CD4-positive, alpha-beta T cell (primary cell): Measurements from ENCODE around the gene TCF3. TPM values are rescaled to one million over a fixed set of nuclear protein-coding genes. Genes with fewer than 3 reads are reported as not detected.

Source experiments
- ATAC-seq: fragments of 200-7000 bp; cut with Tn5 transposase; one replicate; pipeline ENCODE4 v1.10.0; 2022; ENCODE audit warnings: mild to moderate bottlenecking; ENCODE audit not compliant: poor library complexity
- CTCF ChIA-PET: fragments of 350-600 bp; sonication (Branson Sonifier 250); formaldehyde crosslinking; loops from one replicate; lab custom pipeline; 2021; ENCODE audit warnings: antibody characterized with exemption, inconsistent platforms; lab: Charles Lee
- POLR2A ChIA-PET: fragments of 350-600 bp; sonication (Branson Sonifier 250); formaldehyde crosslinking; loops from one replicate; lab custom pipeline; 2021; ENCODE audit warnings: antibody characterized with exemption, inconsistent platforms; lab: Charles Lee
- DNase-seq, 14 experiments: peaks; one replicate each; pipeline ENCODE4 v3.0.0-alpha.2; 2013 to 2020; ENCODE audit warnings: mixed read lengths in 2 of 14
- H3K27ac ChIP-seq, 2 donors: one replicate each; pipeline versions ENCODE4 v1.5.1 to v1.7.0; 2013; ENCODE audit warnings: low read length in 2 of 2, low read depth in 1 of 2, mild to moderate bottlenecking in 1 of 2
- H3K27me3 ChIP-seq, 2 experiments: 1 replicate in 1 of 2; 2 replicates in 1 of 2; pipeline versions ENCODE4 v1.6.1 to v1.7.0; 2013; ENCODE audit warnings: low read length in 2 of 2, control low read depth in 1 of 2, mild to moderate bottlenecking in 1 of 2, moderate library complexity in 1 of 2; ENCODE audit not compliant: insufficient read depth in 2 of 2, control insufficient read depth in 1 of 2
- H3K36me3 ChIP-seq: one replicate; pipeline ENCODE4 v1.6.1; 2013; ENCODE audit warnings: low read length, control low read depth; ENCODE audit not compliant: insufficient read depth
- H3K4me1 ChIP-seq: one replicate; pipeline ENCODE4 v1.6.1; 2013; ENCODE audit warnings: low read length, control low read depth; ENCODE audit not compliant: insufficient read depth
- H3K4me3 ChIP-seq: one replicate; pipeline ENCODE4 v1.5.1; 2013; ENCODE audit warnings: mild to moderate bottlenecking, low read length, moderate library complexity
- H3K9me3 ChIP-seq, 2 experiments: 1 replicate in 1 of 2; 2 replicates in 1 of 2; pipeline versions ENCODE4 v1.6.1 to v1.7.0; 2013; ENCODE audit warnings: low read length in 2 of 2, mild to moderate bottlenecking in 2 of 2, control low read depth in 1 of 2, moderate library complexity in 1 of 2; ENCODE audit not compliant: control insufficient read depth in 1 of 2, insufficient read depth in 1 of 2
- H3K27ac Mint-ChIP-seq: one replicate; pipeline ENCODE4 v1.8.0; 2020; ENCODE audit warnings: mixed read lengths
- H3K27me3 Mint-ChIP-seq: one replicate; pipeline ENCODE4 v1.8.0; 2021; ENCODE audit warnings: mixed read lengths
- H3K36me3 Mint-ChIP-seq: one replicate; pipeline ENCODE4 v1.8.0; 2021; ENCODE audit warnings: low read depth, mixed read lengths
- H3K4me1 Mint-ChIP-seq: one replicate; pipeline ENCODE4 v1.8.0; 2021; ENCODE audit warnings: low read depth, mixed read lengths
- H3K4me3 Mint-ChIP-seq: one replicate; pipeline ENCODE4 v1.8.0; 2020; ENCODE audit warnings: mild to moderate bottlenecking, mixed read lengths
- H3K9me3 Mint-ChIP-seq: one replicate; pipeline ENCODE4 v1.8.0; 2020; ENCODE audit warnings: mixed read lengths
- CTCF ChIP-seq: fragments of 200-600 bp; IDR thresholded peaks from one replicate; pipeline ENCODE4 v1.8.0; 2022; ENCODE audit warnings: antibody characterized with exemption, mild to moderate bottlenecking
- intact Hi-C, 2 experiments: fragments of 100-400 bp; cut with DNase I in 1 of 2; cut with micrococcal nuclease in 1 of 2; formaldehyde crosslinking; loops; one replicate each; pipeline versions ENCODE4 v1.15.1 to v1.9.0; 2023 to 2025; cut with DNase I, micrococcal nuclease
- polyA plus RNA-seq, 2 donors: library from polyadenylated mRNA; unstranded; fragments of 120-200 nt; gene quantifications; one replicate each; pipeline ENCODE4 v1.2.1, GENCODE V29; 2013
- total RNA-seq, 174 experiments: library from RNA in 2 of 174; stranded (reverse) in 2 of 174; gene quantifications; one replicate each; pipeline ENCODE4 v1.2.3 and lab custom pipeline; 2021 to 2026

The TCF3 gene
- total RNA-seq: 10 to 100 TPM; 51.2 to 52.2 TPM
- 62.5 TPM for polyA plus RNA-seq (2013, experiment 1 of 2)
- polyA plus RNA-seq (2013, experiment 2 of 2): 57.2 TPM
- 32.0 to 138 (median 73.1) reads per million in 172 experiments for total RNA-seq (lab: John Stamatoyannopoulos, UW)

DNA sequence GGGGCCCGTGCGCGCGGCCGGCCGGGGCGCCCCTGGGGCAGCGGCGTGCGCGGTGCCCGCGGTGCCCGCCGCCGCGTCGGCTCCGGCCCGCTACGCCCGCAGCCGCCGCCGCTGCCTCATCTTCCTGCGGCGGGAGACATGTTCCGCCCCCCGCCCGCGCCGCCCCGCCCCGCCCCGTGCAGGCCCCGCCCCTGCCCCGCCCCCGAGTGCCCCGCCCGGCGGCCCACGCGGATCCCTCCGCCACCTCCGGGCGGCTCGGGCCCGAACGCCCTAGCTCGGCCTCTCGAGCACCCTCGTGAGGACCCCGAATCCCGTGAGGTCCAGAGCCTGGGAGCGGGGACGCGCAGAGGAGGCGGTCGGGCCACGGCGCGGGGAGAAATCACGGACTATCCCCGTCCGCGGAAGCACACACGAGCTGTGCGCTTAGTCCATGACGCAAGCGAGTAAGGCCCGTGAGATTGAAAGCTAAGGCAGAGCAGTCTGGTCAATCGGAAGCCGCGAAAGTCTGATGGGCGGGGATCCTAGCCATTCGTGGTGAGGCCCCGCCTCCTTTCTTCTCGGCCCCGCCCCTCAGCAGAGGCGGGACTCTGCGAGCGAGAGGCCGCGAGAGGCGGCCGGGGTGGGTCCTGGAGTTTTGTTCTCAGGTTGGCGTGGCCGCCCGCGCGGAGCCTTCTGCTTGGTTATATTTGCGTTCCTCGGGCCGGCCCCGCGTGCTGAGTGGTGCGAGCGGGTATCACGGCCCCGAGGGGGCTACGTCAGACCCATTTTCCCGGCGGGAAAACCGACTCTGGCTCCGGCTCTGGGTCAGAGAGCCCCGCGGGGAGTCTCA is at the start of gene TCF3:
TCF3 (minus strand) TSS at position 145 of the 829 bp plus-strand sequence. CDS start 2,367 bp downstream, outside the sequence.
- H3K36me3 Mint-ChIP-seq: peaks cover 26% of the 10 kb centered on the region
- no peaks in the 10 kb centered on the region for H3K27me3 ChIP-seq
- peak; percentile 97 to 99 (median 99) for DNase-seq
- H3K4me3 Mint-ChIP-seq: peak within 1 kb of the TSS; percentile 97
- no peaks in the 10 kb centered on the region for H3K9me3 Mint-ChIP-seq
- ChIA-PET CTCF (interaction anchor here (0.9 to 2.2 kb wide), 3 partner anchors 45 to 289 kb away, joined by 3 to 14 read pairs (median 10); partner anchors contain the start of gene UQCR11), POLR2A (interaction anchor here (0.6 to 4.6 kb wide), 13 partner anchors 12 to 1254 kb away, joined by 3 to 78 read pairs (median 3); partner anchors contain the start of genes CIRBP, FAM174C, LMNB2 and MBD3)
- H3K27ac Mint-ChIP-seq: peak within 1 kb of the TSS; percentile 98
- peaks cover 14% of the 10 kb centered on the region for H3K4me1 Mint-ChIP-seq
- peaks cover 10% of the 10 kb centered on the region for H3K27me3 Mint-ChIP-seq
- peaks cover 11% of the 10 kb centered on the region for H3K36me3 ChIP-seq
- peak; percentile 90 for ATAC-seq
- peak within 1 kb of the TSS; percentile 99 for H3K27ac ChIP-seq
- peak within 1 kb of the TSS; percentile 63 for H3K4me3 ChIP-seq
- intact Hi-C loops: loop anchor here in 1 of 2 experiments (1.0 to 10.0 kb wide), 3 partner anchors 46 to 248 kb away; partner anchors contain the start of genes DAZAP1, GAMT and MBD3
- TF ChIP-seq CTCF: no peak
- H3K4me1 ChIP-seq: peaks cover 26% of the 10 kb centered on the region
- peaks cover 0 to 3% of the 10 kb centered on the region in 2 experiments for H3K9me3 ChIP-seq

- intact Hi-C loops: no loop called here
- H3K27me3 Mint-ChIP-seq: peaks cover 40% of the 10 kb centered on the region
- peaks cover 9% of the 10 kb centered on the region for H3K4me1 Mint-ChIP-seq
- Histone ChIP-seq H3K27me3 (peaks cover 26 to 31% of the 10 kb centered on the region in 2 experiments), H3K4me3 (no peak overlapping the region), H3K27ac (no peak overlapping the region), H3K9me3 (peaks cover 0 to 22% of the 10 kb centered on the region in 2 experiments), H3K36me3 (no peaks in the 10 kb centered on the region), H3K4me1 (peaks cover 6% of the 10 kb centered on the region)
- no peak for TF ChIP-seq CTCF
- CTCF ChIA-PET: no interaction called here
- ATAC-seq (no peak), DNase-seq (no peak)
- no peaks in the 10 kb centered on the region for H3K9me3 Mint-ChIP-seq
- no peak overlapping the region for H3K4me3 Mint-ChIP-seq
- H3K36me3 Mint-ChIP-seq: no peaks in the 10 kb centered on the region
- POLR2A ChIA-PET: no interaction called here
- no peak overlapping the region for H3K27ac Mint-ChIP-seq
Measured at GRCh38 chr19:1700733-1701663, 48.6 kb upstream of the TCF3 start.
